HG03175 (cell line): ENCODE data around the gene UNC119.

Source experiments
- ATAC-seq: cut with Tn5 transposase; IDR thresholded peaks from one replicate; pipeline ENCODE4 v1.9.1; 2021; ENCODE audit warnings: mild to moderate bottlenecking, moderate library complexity; ENCODE audit not compliant: unreplicated experiment

Gene UNC119

GRCh38 chr17:28545141-28545503 is 7.3 kb downstream of the UNC119 start:
- no peak for ATAC-seq

- no peak for ATAC-seq
Measured at GRCh38 chr17:28544402-28545140, 7.9 kb downstream of the UNC119 start.

GRCh38 chr17:28541439-28541838 is 11.0 kb downstream of the UNC119 start:
- ATAC-seq = no peak

- no peak for ATAC-seq
Measured at GRCh38 chr17:28540231-28540630, 12.2 kb downstream of the UNC119 start.

GRCh38 chr17:28538296-28538895 is 14.0 kb downstream of the UNC119 start:
- ATAC-seq = no peak

GRCh38 chr17:28537219-28537610 is 15.2 kb downstream of the UNC119 start:
- no peak for ATAC-seq

- ATAC-seq = no peak
Measured at GRCh38 chr17:28536532-28537218, 15.7 kb downstream of the UNC119 start.

GRCh38 chr17:28534740-28535375 is 17.6 kb downstream of the UNC119 start:
- no peak for ATAC-seq

GRCh38 chr17:28533091-28533807 is 19.2 kb downstream of the UNC119 start:
- no peak for ATAC-seq

- no peak for ATAC-seq
Measured at GRCh38 chr17:28532050-28532960, 20.1 kb downstream of the UNC119 start.

- no peak for ATAC-seq
Measured at GRCh38 chr17:28530926-28531325, 21.5 kb downstream of the UNC119 start.

GRCh38 chr17:28530250-28530649 is 22.2 kb downstream of the UNC119 start:
- no peak for ATAC-seq

GRCh38 chr17:28529013-28529400 is 23.4 kb downstream of the UNC119 start:
- ATAC-seq = no peak

GRCh38 chr17:28528327-28529012 is 24.0 kb downstream of the UNC119 start:
- ATAC-seq = no peak

- ATAC-seq = no peak
Measured at GRCh38 chr17:28527859-28528258, 24.6 kb downstream of the UNC119 start.

GRCh38 chr17:28527181-28527681 is 25.2 kb downstream of the UNC119 start:
- no peak for ATAC-seq

GRCh38 chr17:28526381-28526780 is 26.0 kb downstream of the UNC119 start:
- no peak for ATAC-seq

GRCh38 chr17:28524476-28525424 is 27.7 kb downstream of the UNC119 start:
- no peak for ATAC-seq
